Nucleus accumbens (tissue), 56 donors: ENCODE data around the gene FMNL1.

ENCODE experiments used
- DNase-seq, 56 donors: peaks; one replicate each; lab custom pipeline; 2025; lab: John Stamatoyannopoulos, UW

FMNL1 gene

GRCh38 chr17:45232514-45233422 lies 11.1 kb downstream of the FMNL1 start:
- DNase-seq, result no peak

- no peak for DNase-seq
Measured at GRCh38 chr17:45233423-45233924, 11.8 kb downstream of the FMNL1 start.

GRCh38 chr17:45234641-45235415 lies 13.1 kb downstream of the FMNL1 start:
- no peak for DNase-seq

- DNase-seq, result peak in 30 of 56 donors; percentile 9 to 78 (median 24)
Measured at GRCh38 chr17:45235416-45236281, 14.0 kb downstream of the FMNL1 start.

GRCh38 chr17:45236282-45236606 lies 14.6 kb downstream of the FMNL1 start:
- no peak for DNase-seq

- DNase-seq, result no peak
Measured at GRCh38 chr17:45237686-45238085, 16.0 kb downstream of the FMNL1 start.

- no peak for DNase-seq
Measured at GRCh38 chr17:45238155-45238774, 16.6 kb downstream of the FMNL1 start.

- DNase-seq, result peak in 31 of 56 donors; percentile 11 to 79 (median 48)
Measured at GRCh38 chr17:45240905-45241327, 19.2 kb downstream of the FMNL1 start.

GRCh38 chr17:45241328-45242028 lies 19.8 kb downstream of the FMNL1 start:
- DNase-seq, result peak in 38 of 56 donors; percentile 14 to 88 (median 58)

- DNase-seq, result no peak
Measured at GRCh38 chr17:45242029-45242414, 20.3 kb downstream of the FMNL1 start.

GRCh38 chr17:45243750-45244149 lies 22.1 kb downstream of the FMNL1 start:
- DNase-seq, result no peak

- DNase-seq, result no peak
Measured at GRCh38 chr17:45244725-45245656, 23.3 kb downstream of the FMNL1 start.

GRCh38 chr17:45246338-45246737 lies 24.7 kb downstream of the FMNL1 start:
- no peak for DNase-seq

- DNase-seq, result peak in 3 of 56 donors; percentile 15 to 59 (median 25)
Measured at GRCh38 chr17:45246861-45247428, 25.3 kb downstream of the FMNL1 start.

GRCh38 chr17:45247429-45248131 lies 25.9 kb downstream of the FMNL1 start:
- DNase-seq, result peak in 18 of 56 donors; percentile 11 to 82 (median 40)

GRCh38 chr17:45248132-45248957 lies 26.7 kb downstream of the FMNL1 start:
- peak in 8 of 56 donors; percentile 8 to 58 (median 31) for DNase-seq
